ENCODE results near the gene C11orf65.

Gene C11orf65

DNA sequence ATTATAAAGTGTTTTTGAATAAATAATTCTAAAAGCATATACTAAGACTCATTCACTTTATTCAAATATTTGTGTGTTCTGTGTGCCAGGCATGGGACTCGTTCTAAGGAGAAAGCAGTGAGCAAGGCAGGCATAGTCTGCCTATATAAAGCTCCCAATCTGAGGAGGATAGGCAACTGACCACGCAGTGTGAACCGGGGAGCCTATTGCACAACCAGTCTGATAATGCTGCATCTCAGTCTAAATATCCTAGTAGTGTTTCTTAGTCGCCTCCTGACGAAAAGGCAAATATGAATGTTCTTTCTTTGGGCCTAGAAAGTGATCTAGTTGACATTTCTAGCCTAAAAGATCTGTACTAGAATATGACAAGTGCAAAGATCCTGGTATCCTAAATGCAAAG is 98.3 kb downstream of the C11orf65 start:
- no peak for DNase-seq (ENCODE audit: low spot score)

DNA sequence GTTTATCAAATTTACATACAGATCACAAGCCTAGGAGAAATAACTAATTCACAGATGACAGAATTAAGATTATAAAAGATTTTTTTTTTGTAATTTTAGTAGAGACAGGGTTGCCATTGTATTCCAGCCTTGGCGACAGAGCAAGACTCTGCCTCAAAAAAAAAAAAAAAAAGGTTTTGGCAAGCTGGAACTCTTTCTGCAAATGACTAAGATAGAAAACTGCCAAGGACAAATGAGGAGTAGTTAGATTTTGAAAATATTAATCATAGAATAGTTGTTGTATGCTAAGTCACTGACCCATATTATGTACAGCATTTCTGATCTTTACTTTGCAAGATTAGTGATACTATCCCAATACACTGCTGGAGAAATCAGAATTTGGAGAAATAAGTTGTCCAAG is 99.2 kb downstream of the C11orf65 start:
- no peak for DNase-seq (ENCODE audit: low spot score)

DNA sequence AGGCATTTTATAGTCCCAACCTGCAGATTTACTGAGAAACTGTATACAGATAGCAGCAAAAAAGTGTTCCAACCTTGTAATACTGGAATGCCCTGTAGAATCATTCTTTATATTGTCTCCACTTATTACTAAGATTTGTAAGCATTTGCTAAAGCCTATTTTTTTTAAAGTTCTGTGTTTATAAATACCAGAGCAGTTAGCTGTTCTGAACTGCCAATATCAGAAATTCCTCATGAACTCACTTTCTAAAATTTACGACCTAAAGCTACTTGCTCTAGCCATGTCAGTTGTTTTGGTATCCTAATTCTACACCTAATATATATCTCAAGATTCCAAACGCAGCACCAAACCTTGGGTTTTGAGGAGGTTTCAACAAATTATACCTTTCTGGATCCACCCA is 103.2 kb downstream of the C11orf65 start:
- DNase-seq (ENCODE audit: low spot score), result no peak

DNA sequence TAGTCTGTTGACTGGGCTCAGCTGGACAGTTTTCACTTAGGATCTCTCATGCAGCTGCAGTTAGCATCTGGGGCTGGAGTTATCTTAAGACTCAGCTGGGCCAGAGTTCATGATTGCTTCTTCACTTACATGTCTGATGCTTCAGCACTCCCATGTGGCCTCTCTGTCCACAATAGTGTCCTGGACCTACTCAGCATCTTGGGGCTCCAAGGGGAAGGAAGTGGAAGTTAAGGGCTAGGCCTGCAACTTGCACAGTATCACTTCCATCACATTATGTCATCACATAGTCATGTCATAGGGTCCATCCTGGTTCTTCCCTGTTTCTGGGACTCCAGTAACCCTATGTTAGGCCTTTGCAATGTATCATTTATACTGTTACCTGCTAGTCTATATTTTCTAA is 115.9 kb downstream of the C11orf65 start:
- no peak for DNase-seq (ENCODE audit: low spot score)

DNA sequence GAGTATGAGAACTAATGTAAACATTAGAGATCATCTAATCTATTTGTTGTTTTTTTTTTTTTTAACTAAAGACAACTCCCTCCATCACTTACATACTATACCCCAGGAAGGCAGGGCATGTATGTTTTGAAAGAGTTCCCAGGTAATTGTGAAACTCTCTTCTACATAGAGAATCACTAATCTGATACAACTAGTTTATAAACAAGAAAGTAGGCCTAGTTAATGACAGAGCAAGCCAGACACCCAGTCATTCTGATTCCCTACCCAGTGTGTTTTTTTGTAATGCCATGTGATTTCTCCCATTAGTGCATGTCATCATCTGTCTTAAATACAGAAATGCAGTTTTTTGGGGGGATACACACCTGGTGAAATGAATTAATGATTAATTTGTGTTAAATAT is 120.9 kb downstream of the C11orf65 start:
- DNase-seq (ENCODE audit: low spot score), result no peak

DNA sequence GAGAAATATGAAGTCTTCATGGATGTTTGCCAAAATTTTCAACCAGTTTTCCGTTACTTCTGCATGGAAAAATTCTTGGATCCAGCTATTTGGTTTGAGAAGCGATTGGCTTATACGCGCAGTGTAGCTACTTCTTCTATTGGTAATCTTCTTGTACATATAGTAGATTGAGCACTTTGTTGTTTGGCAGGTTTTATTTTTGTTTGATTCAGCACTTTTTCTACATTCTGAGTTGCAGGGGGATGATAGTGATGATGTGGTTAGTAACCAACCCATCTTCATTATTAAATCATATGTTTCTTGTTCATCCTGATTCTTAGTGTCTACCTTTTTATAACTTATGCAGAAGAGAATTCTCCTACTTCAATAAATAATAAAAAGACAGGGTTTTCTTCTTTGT is 121.6 kb downstream of the C11orf65 start:
- no peak for DNase-seq (ENCODE audit: low spot score)

DNA sequence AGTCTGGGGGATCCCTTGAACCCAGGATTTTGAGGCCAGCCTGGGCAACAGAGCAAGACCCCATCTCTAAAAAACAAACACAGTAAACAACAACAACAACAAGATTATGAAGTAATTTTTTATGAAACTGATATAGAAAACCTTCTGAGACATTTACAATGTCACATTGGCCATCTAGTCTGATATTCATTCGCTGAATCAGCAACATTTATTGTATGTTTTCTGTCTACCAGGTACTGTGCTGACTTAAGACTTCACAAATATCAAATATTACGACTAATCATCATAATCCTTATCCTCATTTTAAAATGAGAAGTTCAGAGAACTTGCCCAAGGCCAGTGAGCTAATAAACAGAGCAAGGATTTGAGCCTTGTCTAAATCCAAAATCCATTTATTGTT is 123.6 kb downstream of the C11orf65 start:
- DNase-seq (ENCODE audit: low spot score), result no peak

DNA sequence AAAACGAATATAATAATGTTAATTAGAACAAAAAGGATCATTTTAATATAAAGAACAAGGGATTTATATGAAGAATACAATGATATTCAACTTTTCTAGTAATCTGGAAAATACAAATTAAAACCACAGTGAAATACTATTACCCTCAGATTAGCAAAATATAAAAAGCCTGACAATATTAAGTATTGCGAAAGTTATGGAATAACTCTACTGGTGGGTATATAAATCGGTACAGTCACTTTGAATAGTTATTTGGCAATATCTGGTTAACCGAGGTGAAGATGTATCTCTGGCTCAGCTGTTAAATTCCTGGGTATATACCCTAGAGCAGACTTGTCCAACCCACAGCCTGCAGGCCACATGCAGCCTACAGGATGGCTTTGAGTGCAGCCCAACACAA is 125.7 kb downstream of the C11orf65 start:
- DNase-seq (ENCODE audit: low spot score), result no peak

DNA sequence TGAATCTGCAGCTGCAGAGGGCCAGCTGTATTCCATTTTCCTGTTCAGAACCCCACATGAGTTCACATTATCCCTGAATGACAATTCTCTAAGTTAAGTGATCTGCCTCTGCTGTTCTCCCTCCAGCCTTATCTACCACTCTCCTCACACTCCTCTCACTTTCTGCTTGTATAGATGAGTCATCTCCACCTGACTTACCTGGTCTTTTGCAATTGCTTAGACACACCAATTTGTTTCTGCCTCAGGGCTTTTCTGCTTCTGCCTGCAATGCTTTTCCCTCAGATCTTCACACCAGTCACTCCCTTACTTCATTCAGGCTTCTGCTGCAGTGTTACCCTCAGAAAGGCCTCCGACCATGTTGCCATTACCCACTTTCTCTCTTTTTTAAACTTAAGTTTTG is 126.4 kb downstream of the C11orf65 start:
- peak; percentile 22 for DNase-seq (ENCODE audit: low spot score)

DNA sequence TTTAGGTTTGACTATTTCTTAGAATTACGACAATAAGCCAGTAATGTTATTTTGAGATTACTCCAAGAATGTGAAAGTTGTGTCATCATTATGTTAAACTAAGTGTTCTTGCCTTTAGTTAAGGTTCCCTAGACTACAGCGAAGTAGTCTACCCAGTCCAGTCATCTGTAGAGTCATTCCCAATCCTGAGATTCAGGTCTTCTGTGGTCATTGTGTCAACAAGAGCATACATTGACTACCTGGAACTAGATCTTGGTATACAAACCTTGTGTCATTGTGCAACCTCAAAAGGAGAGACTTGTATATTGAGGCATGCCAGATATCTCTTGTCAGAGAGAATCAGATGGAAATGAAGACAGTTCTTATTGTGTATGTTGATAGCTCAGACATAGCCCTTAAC is 128.6 kb downstream of the C11orf65 start:
- no peak for DNase-seq (ENCODE audit: low spot score)

DNA sequence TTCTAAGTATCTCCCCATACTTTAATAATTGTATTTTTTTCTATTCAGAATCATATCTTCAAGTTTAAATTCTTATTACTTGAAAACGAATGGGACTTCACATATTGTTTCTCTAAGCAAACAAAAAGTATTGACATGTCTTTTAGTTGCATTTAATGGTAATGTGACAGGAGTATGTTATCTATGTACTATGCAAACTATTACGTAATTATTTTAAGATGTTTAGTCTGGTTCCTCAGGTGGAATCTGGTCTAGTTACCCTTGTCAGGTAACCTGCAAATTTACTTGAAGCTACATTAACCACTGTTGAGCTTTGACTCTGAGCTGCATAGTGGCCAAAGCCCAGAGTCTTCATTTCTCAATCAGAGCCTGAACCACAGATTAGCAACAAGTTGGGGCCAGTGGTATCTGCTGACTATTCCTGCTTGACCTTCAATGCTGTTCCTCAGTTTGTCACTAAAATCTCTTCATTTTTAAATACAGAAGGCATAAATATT is 133.9 kb downstream of the C11orf65 start:
- DNase-seq (ENCODE audit: low spot score), result no peak
